B cell (primary cell): ENCODE data around the gene IFNLR1.

Experiments
- CTCF ChIP-seq: fragments of 200-600 bp; IDR thresholded peaks from one replicate; pipeline ENCODE4 v1.8.0; 2022; ENCODE audit warnings: antibody characterized with exemption, mild to moderate bottlenecking
- EZH2 ChIP-seq: IDR thresholded peaks from 2 replicates; pipeline ENCODE4 v1.6.1; 2012; ENCODE audit warnings: borderline replicate concordance, low read depth, mild to moderate bottlenecking, moderate library complexity, low read length; ENCODE audit not compliant: insufficient read depth, poor library complexity, severe bottlenecking

- TF ChIP-seq CTCF, result no peak
- no peak for TF ChIP-seq EZH2
Observed at GRCh38 chr1:24206516-24207394, 19.7 kb upstream of the IFNLR1 start.
